ENCODE results near the gene FRMD8. TPM values are rescaled to one million over a fixed set of nuclear protein-coding genes. Genes with fewer than 3 reads are reported as not detected.
A peak's percentile ranks its signal among the peaks of the same experiment; 100 is the strongest.

FRMD8 gene
- total and polyA plus RNA-seq, 9 of the 15 experiments (the other 6 are each of a cell fraction or from before 2014, with no cell fraction given) = 4.5 to 54.5 (median 15.8) TPM

- TF ChIP-seq FIP1L1 (IDR thresholded peaks at IDR 0.05; ENCODE audit: low read depth, low read length, poor library complexity, severe bottlenecking) (peak; percentile 63), ZNF561 (CRISPR knock-in tag; conservative IDR thresholded peaks at IDR 0.05) (no peak), SRF (CRISPR knock-in tag; IDR thresholded peaks at IDR 0.05) (no peak), MXD1 (CRISPR knock-in tag; IDR thresholded peaks at IDR 0.05; ENCODE audit: borderline replicate concordance, poor library complexity, severe bottlenecking) (no peak), CHCHD3 (CRISPR knock-in tag; IDR thresholded peaks at IDR 0.05) (no peak), BCL6 (CRISPR knock-in tag; IDR thresholded peaks at IDR 0.05) (no peak), HMGXB4 (CRISPR knock-in tag; IDR thresholded peaks at IDR 0.05) (0 out of 2 replicates have a peak, but pooled peaks have one; percentile 49), ILF3 (IDR thresholded peaks at IDR 0.05; ENCODE audit: borderline replicate concordance) (no peak), BDP1 (IDR thresholded peaks at IDR 0.05; ENCODE audit: insufficient read depth, insufficient read length) (no peak), PHB2 (IDR thresholded peaks at IDR 0.05; ENCODE audit: low read depth) (no peak), ZNF23 (CRISPR knock-in tag; IDR thresholded peaks at IDR 0.05) (no peak), ZNF57 (CRISPR knock-in tag; IDR thresholded peaks at IDR 0.05) (no peak), TARDBP (IDR thresholded peaks at IDR 0.05) (peak; percentile 92), ZNF224 (CRISPR knock-in tag; IDR thresholded peaks at IDR 0.05) (no peak), SOX6 (IDR thresholded peaks at IDR 0.05) (peak; percentile 8; the same call in 1 of the 2 replicates), MLX (CRISPR knock-in tag; conservative IDR thresholded peaks at IDR 0.05) (no peak; a peak in 1 of 4 replicates), GATAD2B (IDR thresholded peaks at IDR 0.05; ENCODE audit: borderline replicate concordance) (peak; percentile 100), STAG1 (CRISPR knock-in tag; IDR thresholded peaks at IDR 0.05; ENCODE audit: borderline replicate concordance) (no peak), ZNF639 (CRISPR knock-in tag; conservative IDR thresholded peaks at IDR 0.05 in 1 of 2, IDR thresholded peaks at IDR 0.05 in 1 of 2) (no peak), CHD4 (IDR thresholded peaks at IDR 0.05; ENCODE audit: insufficient read depth, insufficient replicate concordance, low read depth, low read length, poor library complexity, severe bottlenecking) (no peak), RCOR1 (IDR thresholded peaks at IDR 0.05; ENCODE audit: borderline replicate concordance in 1 of 2, low read depth in 2 of 2, low read length in 2 of 2) (no peak), ZNF785 (CRISPR knock-in tag; IDR thresholded peaks at IDR 0.05) (no peak), RBM14 (IDR thresholded peaks at IDR 0.05; ENCODE audit: borderline replicate concordance, insufficient read depth, low read depth, low read length) (no peak), THRAP3 (IDR thresholded peaks at IDR 0.05; ENCODE audit: borderline replicate concordance) (no peak)
Measured at GRCh38 chr11:65386307-65387140, at the start of gene FRMD8 (continued).

Measured in K562 (cell line).